MM.1S (cell line): ENCODE results near the gene CACNA2D1.
A peak's percentile ranks its signal among the peaks of the same experiment; 100 is the strongest.

Experiments
- DNase-seq: peaks from one replicate; pipeline ENCODE4 v3.0.0-alpha.2; 2015
- H2AFZ ChIP-seq: fragments of 300-600 bp; sonication (generic); 2 replicates; pipeline ENCODE4 v1.6.0; 2016; ENCODE audit warnings: antibody characterized with exemption, low read length
- H3F3A ChIP-seq: fragments of 300-600 bp; sonication (generic); 2 replicates; pipeline ENCODE4 v1.6.1; 2016; ENCODE audit warnings: mild to moderate bottlenecking, antibody characterized with exemption, low read length, moderate library complexity, mixed read lengths; ENCODE audit not compliant: insufficient read depth
- H3K27ac ChIP-seq: fragments of 300-600 bp; sonication (generic); 2 replicates; pipeline ENCODE4 v1.5.1; 2016; ENCODE audit warnings: mild to moderate bottlenecking, low read length
- H3K27me3 ChIP-seq: fragments of 300-600 bp; sonication (generic); replicated peaks from 2 replicates; pipeline ENCODE4 v1.6.0; 2016; ENCODE audit warnings: low read length; ENCODE audit not compliant: insufficient read depth
- H3K36me3 ChIP-seq: fragments of 300-600 bp; sonication (generic); replicated peaks from 2 replicates; pipeline ENCODE4 v1.6.1; 2016; ENCODE audit warnings: mild to moderate bottlenecking, low read length, mixed read lengths; ENCODE audit not compliant: insufficient read depth
- H3K4me1 ChIP-seq: fragments of 300-600 bp; sonication (generic); 2 replicates; pipeline ENCODE4 v1.6.1; 2016; ENCODE audit warnings: low read length, mixed read lengths
- H3K4me2 ChIP-seq: fragments of 300-600 bp; sonication (generic); 2 replicates; pipeline ENCODE4 v1.6.0; 2016; ENCODE audit warnings: low read depth, low read length
- H3K4me3 ChIP-seq: fragments of 300-600 bp; sonication (generic); 2 replicates; pipeline ENCODE4 v1.5.1; 2016; ENCODE audit warnings: low read length, mixed read lengths
- H3K79me2 ChIP-seq: fragments of 300-600 bp; sonication (generic); 2 replicates; pipeline ENCODE4 v1.6.1; 2016; ENCODE audit warnings: mixed run types, low read length, mixed read lengths
- H3K9ac ChIP-seq: fragments of 300-600 bp; sonication (generic); 2 replicates; pipeline ENCODE4 v1.6.1; 2016; ENCODE audit warnings: low read length, mixed read lengths
- H3K9me2 ChIP-seq: fragments of 300-600 bp; sonication (generic); replicated peaks from 2 replicates; pipeline ENCODE4 v1.6.1; 2016; ENCODE audit warnings: mild to moderate bottlenecking, low read length, mixed read lengths; ENCODE audit not compliant: insufficient read depth
- H3K9me3 ChIP-seq: fragments of 300-600 bp; sonication (generic); replicated peaks from 2 replicates; pipeline ENCODE4 v1.6.1; 2016; ENCODE audit warnings: mild to moderate bottlenecking, low read length, mixed read lengths; ENCODE audit not compliant: insufficient read depth
- H4K20me1 ChIP-seq: fragments of 300-600 bp; sonication (generic); 2 replicates; pipeline ENCODE4 v1.6.1; 2016; ENCODE audit warnings: mild to moderate bottlenecking, low read length, moderate library complexity, mixed read lengths; ENCODE audit not compliant: insufficient read depth
- CTCF ChIP-seq: fragments of 300-600 bp; sonication (generic); IDR thresholded peaks from 2 replicates; pipeline ENCODE4 v1.5.1; 2016; ENCODE audit warnings: antibody characterized with exemption, low read length, mixed read lengths
- EZH2 ChIP-seq: fragments of 300-600 bp; sonication (generic); optimal IDR thresholded peaks from 2 replicates; pipeline ENCODE3; 2017; ENCODE audit warnings: low read depth, mild to moderate bottlenecking, antibody characterized with exemption, low read length, mixed read lengths
- EZH2phosphoT487 ChIP-seq: fragments of 300-600 bp; sonication (generic); IDR thresholded peaks from 2 replicates; pipeline ENCODE4 v1.6.1; 2018; ENCODE audit warnings: antibody characterized with exemption, low read length

The CACNA2D1 gene

GRCh38 chr7:82414389-82414788 is 29.2 kb downstream of the CACNA2D1 start:
- H2AFZ ChIP-seq, result no peak overlapping the region
- no peak overlapping the region for H3K4me3 ChIP-seq
- H3K27ac ChIP-seq, result no peak overlapping the region
- no peak overlapping the region for H3K9ac ChIP-seq
- no peak overlapping the region for H3K4me2 ChIP-seq
- H3K79me2 ChIP-seq, result no peaks in the 10 kb centered on the region
- H3K36me3 ChIP-seq, result no peaks in the 10 kb centered on the region
- no peaks in the 10 kb centered on the region for H3K9me3 ChIP-seq
- TF ChIP-seq EZH2phosphoT487 (no peak), EZH2 (no peak), CTCF (no peak)
- no peaks in the 10 kb centered on the region for H3K27me3 ChIP-seq
- H3K9me2 ChIP-seq, result no peaks in the 10 kb centered on the region
- DNase-seq, result no peak
- no peaks in the 10 kb centered on the region for H3K4me1 ChIP-seq
- 0 out of 2 replicates have a peak, but pooled peaks cover 4% of the 10 kb centered on the region for H3F3A ChIP-seq
- H4K20me1 ChIP-seq, result no peaks in the 10 kb centered on the region

- DNase-seq, result no peak
- H3K27ac ChIP-seq, result no peak overlapping the region
- H3K79me2 ChIP-seq, result no peaks in the 10 kb centered on the region
- no peaks in the 10 kb centered on the region for H4K20me1 ChIP-seq
- H3F3A ChIP-seq, result 0 out of 2 replicates have a peak, but pooled peaks cover 4% of the 10 kb centered on the region
- no peak overlapping the region for H3K4me3 ChIP-seq
- no peaks in the 10 kb centered on the region for H3K9me2 ChIP-seq
- no peak overlapping the region for H2AFZ ChIP-seq
- H3K27me3 ChIP-seq, result no peaks in the 10 kb centered on the region
- TF ChIP-seq EZH2phosphoT487 (no peak), EZH2 (no peak)
- H3K4me2 ChIP-seq, result no peak overlapping the region
- H3K36me3 ChIP-seq, result no peaks in the 10 kb centered on the region
- no peak overlapping the region for H3K9ac ChIP-seq
- no peaks in the 10 kb centered on the region for H3K9me3 ChIP-seq
- no peaks in the 10 kb centered on the region for H3K4me1 ChIP-seq
Observed at GRCh38 chr7:82413237-82413636, 30.3 kb downstream of the CACNA2D1 start.

GRCh38 chr7:82411732-82412131 is 31.8 kb downstream of the CACNA2D1 start:
- Histone ChIP-seq H3K9ac (no peak overlapping the region), H3K79me2 (no peaks in the 10 kb centered on the region), H3K27ac (no peak overlapping the region), H3K36me3 (no peaks in the 10 kb centered on the region), H3K9me2 (no peaks in the 10 kb centered on the region), H3K4me2 (no peak overlapping the region), H3K4me3 (no peak overlapping the region), H3F3A (0 out of 2 replicates have a peak, but pooled peaks cover 4% of the 10 kb centered on the region), H3K27me3 (no peaks in the 10 kb centered on the region), H4K20me1 (no peaks in the 10 kb centered on the region), H3K4me1 (no peaks in the 10 kb centered on the region), H2AFZ (no peak overlapping the region), H3K9me3 (no peaks in the 10 kb centered on the region)
- no peak for DNase-seq
- no peak for TF ChIP-seq EZH2phosphoT487
- TF ChIP-seq CTCF, result no peak
- no peak for TF ChIP-seq EZH2

- Histone ChIP-seq H3K9me2 (no peaks in the 10 kb centered on the region), H3K9me3 (no peaks in the 10 kb centered on the region), H3K79me2 (no peaks in the 10 kb centered on the region), H4K20me1 (no peaks in the 10 kb centered on the region), H3K36me3 (no peaks in the 10 kb centered on the region), H3K27ac (peak overlapping the region; percentile 14; the same call in 1 of the 2 replicates), H3K27me3 (no peaks in the 10 kb centered on the region), H3F3A (0 out of 2 replicates have a peak, but pooled peaks cover 4% of the 10 kb centered on the region), H3K4me1 (no peaks in the 10 kb centered on the region), H2AFZ (0 out of 2 replicates have a peak overlapping the region, but pooled peaks have one; percentile 5), H3K4me2 (peak overlapping the region; percentile 19), H3K9ac (no peak overlapping the region), H3K4me3 (peak overlapping the region; percentile 30; the same call in 1 of the 2 replicates)
- TF ChIP-seq CTCF, result no peak
- no peak for TF ChIP-seq EZH2
- TF ChIP-seq EZH2phosphoT487, result no peak
- DNase-seq, result peak; percentile 61
Observed at GRCh38 chr7:82410461-82410860, 33.1 kb downstream of the CACNA2D1 start.
